ENCODE results near the gene SPIN2A. TPM values are rescaled to one million over a fixed set of nuclear protein-coding genes. Genes with fewer than 3 reads are reported as not detected.

Gene SPIN2A
- total and polyA plus RNA-seq, 2 of the 8 experiments (the other 6 are each of a cell fraction or from before 2014, with no cell fraction given), result 3.2 to 4.2 TPM

DNA sequence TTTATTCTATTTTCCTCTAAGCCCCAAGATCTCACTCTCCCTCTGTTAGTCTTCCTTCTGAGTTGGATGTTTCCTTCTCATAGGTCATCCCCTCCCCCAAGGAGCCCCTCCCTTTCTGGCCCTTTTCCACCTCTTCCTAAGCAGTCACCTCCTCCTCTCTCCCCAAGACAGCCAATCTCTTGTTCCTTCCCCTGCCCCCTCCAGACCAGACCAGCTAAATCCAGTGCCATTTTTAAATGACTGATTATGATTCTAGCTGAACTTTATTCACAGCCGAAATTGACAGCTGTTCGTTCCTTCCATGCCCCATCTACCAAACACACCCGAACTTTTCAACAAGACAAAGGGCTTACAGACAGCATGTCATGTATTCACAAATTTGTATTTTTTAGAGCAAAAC lies 1.9 kb downstream of the SPIN2A start:
- Histone ChIP-seq H2BK12ac (ENCODE audit: low read depth, low read length) (no peak overlapping the region), H3K18ac (ENCODE audit: extremely low read depth, low read length) (no peak overlapping the region), H3K23ac (ENCODE audit: insufficient read length) (no peak overlapping the region), H4K20me1 (replicated peaks in 1 of 2; ENCODE audit: control insufficient read depth in 1 of 2, insufficient read depth in 2 of 2, low read length in 2 of 2) (no peaks in the 10 kb centered on the region), H2BK5ac (ENCODE audit: low read depth, low read length) (no peak overlapping the region), H3K56ac (replicated peaks; ENCODE audit: insufficient read length, low read depth, low read length) (no peak overlapping the region), H4K91ac (replicated peaks; ENCODE audit: insufficient read length, low read length) (no peak overlapping the region), H3K9ac (replicated peaks in 1 of 4; ENCODE audit: extremely low read depth in 1 of 4, low read depth in 3 of 4, low read length in 3 of 4) (no peak overlapping the region), H3K27me3 (replicated peaks in 1 of 4; ENCODE audit: control insufficient read depth in 3 of 4, extremely low read depth in 1 of 4, insufficient read depth in 3 of 4, low read length in 3 of 4) (no peaks in the 10 kb centered on the region), H2BK120ac (replicated peaks; ENCODE audit: low read depth, low read length) (no peak overlapping the region), H4K5ac (ENCODE audit: insufficient read length, low read depth, low read length) (no peak overlapping the region), H3K9me3 (ENCODE audit: insufficient read depth in 2 of 2, low read depth in 1 of 2, low read length in 1 of 2) (no peaks in the 10 kb centered on the region), H3K27ac (ENCODE audit: low read depth, low read length) (no peak overlapping the region), H2AFZ (ENCODE audit: low read length) (no peak overlapping the region), H3K4me3 (ENCODE audit: extremely low read depth in 1 of 4, insufficient read depth in 2 of 4, low read depth in 3 of 4, low read length in 4 of 4) (no peak overlapping the region), H3K79me2 (ENCODE audit: control insufficient read depth in 1 of 2, insufficient read depth in 2 of 2, low read length in 2 of 2) (no peaks in the 10 kb centered on the region), H3K4me2 (ENCODE audit: insufficient read depth in 1 of 2, low read depth in 2 of 2, low read length in 2 of 2) (no peak overlapping the region), H2BK20ac (ENCODE audit: low read length) (no peak overlapping the region), H2AK5ac (ENCODE audit: low read depth, low read length) (no peak overlapping the region), H3K4me1 (replicated peaks in 1 of 4; ENCODE audit: control insufficient read depth in 3 of 4, insufficient read depth in 4 of 4, low read length in 3 of 4) (peaks cover 0 to 2% (median 0%) of the 10 kb centered on the region in 4 experiments; a peak in 1 of 7 replicates), H3K36me3 (ENCODE audit: control insufficient read depth in 2 of 4, insufficient read depth in 4 of 4, low read length in 3 of 4) (no peaks in the 10 kb centered on the region), H3K4ac (replicated peaks; ENCODE audit: insufficient read length, low read depth, low read length) (no peak overlapping the region), H3K14ac (ENCODE audit: insufficient read length) (no peak overlapping the region), H3K79me1 (ENCODE audit: low read depth, low read length) (no peaks in the 10 kb centered on the region), H3K23me2 (ENCODE audit: low read depth, low read length) (peaks cover 3% of the 10 kb centered on the region; the same call in 1 of the 2 replicates), H2BK15ac (ENCODE audit: low read length) (no peak overlapping the region), H4K8ac (ENCODE audit: extremely low read depth, insufficient read depth, low read length) (no peak overlapping the region)
- no peak for TF ChIP-seq KDM1A (IDR thresholded peaks at IDR 0.05; ENCODE audit: borderline replicate concordance, low read length)
- FAIRE-seq (no peak), DNase-seq (ENCODE audit: low read depth in 1 of 2, low spot score in 2 of 2) (no peak)
- ChIA-PET POLR2A (ENCODE audit: partially characterized antibody) (no interaction called here), CTCF (ENCODE audit: partially characterized antibody) (no interaction called here)
- 83% methylated on average over 3 of the region's 3 CpGs; no CpG with 5 or more reads in 1 of the 2 experiments for WGBS, 2 experiments (ENCODE audit: extremely low coverage in 1 of 2, insufficient coverage in 1 of 2, insufficient read length in 1 of 2, insufficient replicate concordance in 2 of 2, low coverage in 1 of 2, low lambda C conversion rate in 2 of 2, missing lambda C conversion rate in 1 of 2)

Measured in H1 (cell line).